NCI-H82 treated with DMSO at 0.1 percent for 48 hours (cell line): ENCODE results near the gene YPEL1.
"Not testable (repeated sequence)": the region's sequence is repeated elsewhere in the genome, so short reads cannot be mapped to it uniquely, and the experiment has no call there.

Source experiments
- DNase-seq: peaks from one replicate; lab custom pipeline; 2025; ENCODE audit not compliant: unreplicated experiment; lab: John Stamatoyannopoulos, UW

Gene YPEL1

GRCh38 chr22:21701384-21701971, 34.1 kb downstream of the YPEL1 start:
- no peak for DNase-seq

- no peak for DNase-seq
These were observed 34.8 kb downstream of the YPEL1 start for GRCh38 chr22:21700822-21701221.

GRCh38 chr22:21699643-21700042, 36.0 kb downstream of the YPEL1 start:
- DNase-seq: no peak

GRCh38 chr22:21698430-21699329, 36.9 kb downstream of the YPEL1 start:
- DNase-seq: no peak

DNA sequence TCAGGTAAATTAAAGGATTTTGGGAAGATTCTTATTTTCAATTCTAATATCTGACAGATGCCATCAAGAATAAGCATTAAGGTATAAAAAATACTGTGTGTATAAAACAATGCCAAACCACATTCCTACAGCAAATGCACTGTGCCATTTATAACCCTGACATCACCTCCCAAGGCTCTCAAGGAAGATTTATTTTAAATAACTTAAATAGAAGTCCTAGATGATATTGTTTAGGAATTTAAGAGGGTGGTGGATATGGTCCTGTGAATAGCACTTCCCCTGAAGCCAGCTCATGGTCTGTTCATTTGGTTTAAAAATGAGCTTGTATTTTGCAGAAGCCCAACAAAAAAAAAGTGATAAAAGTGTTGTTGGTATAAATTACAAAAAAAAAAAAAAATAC, 37.7 kb downstream of the YPEL1 start:
- no peak for DNase-seq

GRCh38 chr22:21697021-21697771, 38.4 kb downstream of the YPEL1 start:
- no peak for DNase-seq

DNA sequence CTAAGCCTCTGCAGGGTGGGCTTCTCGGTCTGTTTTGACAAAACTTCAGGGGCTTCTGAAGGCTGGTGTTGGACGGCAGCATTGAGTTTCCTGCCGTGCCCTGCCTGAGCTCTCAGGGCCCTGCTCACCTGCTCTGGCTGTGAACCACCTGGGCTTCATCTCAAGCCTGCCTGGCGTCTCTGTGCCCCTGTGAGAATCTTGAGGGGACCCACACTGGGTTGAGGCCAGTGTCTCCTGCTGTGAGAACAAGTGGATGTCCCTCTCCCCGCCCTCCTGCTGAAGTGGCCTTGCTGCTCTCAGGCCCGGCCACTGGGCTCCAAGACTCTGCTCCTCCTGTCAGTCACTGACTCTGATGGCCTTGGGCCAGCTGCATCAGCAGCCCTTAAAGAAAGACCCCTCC, 39.5 kb downstream of the YPEL1 start:
- no peak for DNase-seq

DNA sequence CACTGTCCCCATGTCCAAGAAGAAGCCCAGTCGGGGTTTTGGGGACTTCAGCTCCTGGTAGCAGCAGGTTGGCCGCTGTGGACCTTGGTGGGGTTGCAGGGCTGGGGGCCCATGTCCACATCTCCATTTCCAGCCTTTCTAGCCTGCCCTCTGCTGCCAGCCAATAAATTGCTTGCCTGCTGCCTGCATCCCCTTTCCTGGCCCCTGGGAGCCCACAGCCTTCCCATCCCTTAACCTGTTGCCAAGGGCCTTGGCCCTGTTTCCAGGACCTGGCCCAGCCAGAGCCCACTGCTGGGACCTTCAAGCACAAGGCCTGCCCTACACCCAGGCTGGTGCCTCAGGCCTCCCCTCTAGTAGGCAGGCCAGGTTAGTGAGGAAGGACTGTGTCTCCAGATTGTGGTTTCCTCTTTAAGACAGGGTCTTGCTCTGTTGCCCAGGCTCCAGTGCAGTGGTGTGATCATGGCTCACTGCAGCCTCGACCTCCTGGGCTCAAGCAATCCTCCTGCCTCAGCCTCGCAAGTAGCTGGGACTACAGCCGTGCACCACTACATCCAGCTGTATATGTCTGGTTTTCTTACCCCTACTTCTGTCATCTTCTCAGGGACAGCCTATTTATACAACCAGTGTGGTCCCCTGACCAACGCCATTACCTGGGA, 40.0 kb downstream of the YPEL1 start:
- DNase-seq: no peak

GRCh38 chr22:21694795-21695429, 40.7 kb downstream of the YPEL1 start:
- DNase-seq: no peak

- DNase-seq: no peak
These were observed 41.2 kb downstream of the YPEL1 start for GRCh38 chr22:21694394-21694793.

DNA sequence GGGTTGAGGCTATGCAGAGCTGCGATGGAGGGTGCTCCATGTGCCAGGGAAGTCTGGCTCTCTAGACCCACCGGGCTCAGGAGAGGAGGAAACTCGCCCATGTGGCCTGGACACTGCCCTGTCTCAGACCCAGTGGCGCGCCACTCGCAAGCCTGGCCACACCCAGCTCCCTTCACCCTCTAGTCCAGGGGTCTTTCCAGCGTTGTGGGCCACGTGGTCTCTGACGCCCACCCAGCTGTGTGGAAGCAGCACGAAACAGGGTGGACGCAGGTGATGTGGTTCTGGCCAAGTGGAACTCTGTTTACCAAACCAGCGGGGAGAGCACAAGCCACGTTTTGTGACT, 41.6 kb downstream of the YPEL1 start:
- no peak for DNase-seq

GRCh38 chr22:21693333-21693998, 42.1 kb downstream of the YPEL1 start:
- no peak for DNase-seq

DNA sequence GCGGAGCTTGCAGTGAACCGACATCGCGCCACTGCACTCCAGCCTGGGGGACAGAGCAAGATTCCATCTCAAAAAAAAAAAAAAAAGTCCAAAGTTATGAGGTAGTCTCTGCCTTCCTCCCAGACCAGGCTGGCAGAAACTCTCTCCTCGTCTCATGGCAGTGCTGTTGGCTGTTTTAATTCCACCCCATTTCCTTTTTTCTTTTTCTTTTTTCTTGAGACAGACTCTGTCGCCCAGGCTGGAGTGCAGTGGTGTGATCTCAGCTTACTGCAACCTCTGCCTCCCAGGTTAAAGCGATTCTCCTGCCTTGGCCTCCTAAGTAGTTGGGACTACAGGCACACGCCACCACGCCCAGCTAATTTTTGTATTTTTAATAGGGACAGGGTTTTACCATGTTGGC, 42.7 kb downstream of the YPEL1 start:
- not testable (repeated sequence) for DNase-seq

- no peak for DNase-seq
These were observed 43.8 kb downstream of the YPEL1 start for GRCh38 chr22:21691816-21692215.

DNA sequence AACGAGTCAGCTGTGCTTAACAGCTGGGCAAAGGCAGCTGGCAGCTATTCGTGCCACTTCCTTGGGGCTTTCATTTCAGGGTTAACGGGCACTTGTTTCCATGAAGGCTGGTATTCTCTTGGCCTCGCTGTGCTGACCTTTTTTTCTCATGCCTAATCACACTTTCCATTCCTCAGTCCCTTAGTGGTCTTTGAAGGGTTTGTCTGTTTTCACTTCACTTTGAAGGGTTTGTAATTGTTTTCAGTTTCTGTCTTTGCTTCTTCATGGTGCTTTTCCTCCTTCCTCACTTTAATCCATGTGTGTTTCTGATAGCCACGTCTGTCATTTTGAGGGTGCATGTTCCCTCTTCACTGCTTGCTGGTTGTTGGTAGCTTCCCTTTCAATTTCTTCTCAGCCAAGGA, 45.2 kb downstream of the YPEL1 start:
- DNase-seq: no peak

DNA sequence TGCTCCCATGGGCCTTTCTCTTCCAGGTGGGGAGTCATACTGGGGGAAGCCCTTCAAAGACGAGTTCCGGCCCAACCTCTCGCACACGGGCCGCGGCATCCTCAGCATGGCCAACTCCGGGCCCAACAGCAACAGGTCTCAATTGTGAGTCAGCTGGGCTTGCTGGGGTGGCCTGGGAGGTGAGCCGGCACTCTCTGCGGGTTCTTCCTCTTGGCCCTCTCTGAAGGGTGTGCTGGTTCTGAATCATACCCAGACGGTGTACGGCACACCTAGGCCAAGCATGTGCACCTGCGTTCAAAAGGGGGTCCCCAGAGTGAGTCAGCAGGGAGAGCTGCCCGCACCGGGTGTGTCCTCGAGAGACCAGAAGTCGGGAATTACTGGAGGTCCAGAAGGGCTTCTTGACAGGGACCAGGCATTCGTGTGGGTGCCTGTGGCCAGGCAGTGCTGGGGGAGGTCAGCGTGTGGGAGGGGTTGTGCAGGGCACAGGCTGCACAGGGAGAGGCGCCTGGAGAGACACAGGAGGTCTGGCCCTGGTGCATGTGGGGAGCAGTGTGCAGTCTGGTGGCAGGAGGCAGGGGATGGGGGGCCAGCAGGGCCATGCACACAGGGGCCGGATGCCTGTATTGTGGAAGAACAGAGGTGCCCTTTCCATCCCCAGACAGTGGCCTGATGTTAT, 46.8 kb downstream of the YPEL1 start:
- no peak for DNase-seq

GRCh38 chr22:21688341-21688705, 47.3 kb downstream of the YPEL1 start:
- DNase-seq: no peak

GRCh38 chr22:21687685-21688259, 47.8 kb downstream of the YPEL1 start:
- DNase-seq: no peak

DNA sequence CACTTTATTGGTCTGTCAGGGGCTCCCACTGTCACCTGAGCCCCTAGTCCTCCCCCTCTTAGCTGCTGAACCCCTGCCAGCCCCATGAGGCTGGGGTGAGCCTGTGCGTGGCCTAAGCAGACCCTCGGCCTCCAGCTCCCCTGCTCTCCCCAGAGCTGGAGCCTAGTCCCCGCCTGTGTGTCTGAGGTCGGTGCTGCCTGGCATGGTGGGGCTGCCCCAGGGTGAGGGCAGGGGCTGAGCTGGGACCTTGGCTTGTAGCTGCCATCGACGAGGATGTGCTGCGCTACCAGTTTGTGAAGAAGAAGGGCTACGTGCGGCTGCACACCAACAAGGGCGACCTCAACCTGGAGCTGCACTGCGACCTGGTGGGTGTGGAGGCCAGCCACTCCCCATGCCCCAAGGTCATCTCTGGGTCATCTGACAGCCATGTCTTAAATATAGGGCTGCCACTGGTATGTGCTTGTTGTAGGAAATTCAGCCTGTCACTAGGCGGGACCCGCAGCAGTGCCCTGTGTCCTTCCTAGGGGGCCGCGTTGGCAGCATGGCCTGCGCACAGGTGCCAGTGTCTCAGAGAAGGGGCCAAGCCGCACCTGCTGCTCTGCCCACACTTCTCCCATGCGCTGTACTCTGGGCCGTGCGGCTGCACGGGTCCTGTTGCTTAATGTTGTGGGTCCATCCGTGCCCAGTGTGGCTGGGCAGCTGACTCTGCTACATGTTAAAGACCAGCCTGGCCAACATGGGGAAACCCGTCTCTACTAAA, 48.8 kb downstream of the YPEL1 start:
- no peak for DNase-seq
